ENCODE measurements around the gene GFER. TPM values are rescaled to one million over a fixed set of nuclear protein-coding genes. Genes with fewer than 3 reads are reported as not detected.

GFER gene
- total and polyA plus RNA-seq, 9 of the 15 experiments (the other 6 are each of a cell fraction or from before 2014, with no cell fraction given), result 4.3 to 53.7 (median 19.8) TPM

DNA sequence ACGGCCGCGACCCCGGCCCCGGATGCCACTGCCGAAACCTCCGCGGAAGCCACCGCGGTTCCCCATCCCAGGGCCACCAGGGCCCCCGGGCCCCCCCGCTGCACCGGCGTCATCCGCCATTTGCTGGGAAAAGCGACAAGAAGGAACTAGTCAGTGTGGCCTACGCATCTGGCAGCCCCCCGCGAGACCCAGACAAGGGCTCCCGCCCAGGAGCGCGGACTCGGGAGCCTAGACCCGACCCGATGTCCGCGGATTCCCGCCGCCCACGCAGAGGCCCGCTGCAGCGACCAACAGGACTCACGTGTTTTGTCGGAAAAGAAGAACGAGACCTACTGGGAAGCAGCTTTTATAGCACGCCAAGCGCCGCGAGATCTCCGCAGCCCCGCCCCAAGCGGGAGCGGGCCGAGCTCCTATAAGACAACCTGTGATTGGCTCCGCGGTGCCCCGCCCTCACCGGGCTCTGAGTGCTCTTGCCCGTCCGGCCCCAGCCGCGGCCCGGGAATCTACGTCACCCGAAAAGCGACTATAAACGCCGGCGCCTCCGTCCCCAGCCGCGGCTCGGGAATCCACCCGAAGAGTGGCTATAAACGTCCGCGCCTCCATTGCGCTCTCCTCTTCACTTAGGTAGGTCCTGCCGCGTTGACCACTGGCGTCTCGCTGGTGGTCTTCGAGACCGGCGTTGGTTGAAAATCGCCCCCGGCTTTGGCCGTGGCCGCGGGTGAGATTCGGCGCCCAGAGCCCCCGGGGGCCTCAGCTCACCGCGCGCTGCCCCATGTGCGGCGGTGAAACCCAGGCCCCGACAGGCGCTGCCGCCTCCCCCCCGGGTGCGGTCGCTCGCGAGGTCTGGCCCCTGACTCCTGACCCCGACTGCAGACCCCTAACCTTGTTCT, 19.2 kb upstream of the GFER start, which contains the start of gene RPS2 (continued):
- TF ChIP-seq, protein P1, sequence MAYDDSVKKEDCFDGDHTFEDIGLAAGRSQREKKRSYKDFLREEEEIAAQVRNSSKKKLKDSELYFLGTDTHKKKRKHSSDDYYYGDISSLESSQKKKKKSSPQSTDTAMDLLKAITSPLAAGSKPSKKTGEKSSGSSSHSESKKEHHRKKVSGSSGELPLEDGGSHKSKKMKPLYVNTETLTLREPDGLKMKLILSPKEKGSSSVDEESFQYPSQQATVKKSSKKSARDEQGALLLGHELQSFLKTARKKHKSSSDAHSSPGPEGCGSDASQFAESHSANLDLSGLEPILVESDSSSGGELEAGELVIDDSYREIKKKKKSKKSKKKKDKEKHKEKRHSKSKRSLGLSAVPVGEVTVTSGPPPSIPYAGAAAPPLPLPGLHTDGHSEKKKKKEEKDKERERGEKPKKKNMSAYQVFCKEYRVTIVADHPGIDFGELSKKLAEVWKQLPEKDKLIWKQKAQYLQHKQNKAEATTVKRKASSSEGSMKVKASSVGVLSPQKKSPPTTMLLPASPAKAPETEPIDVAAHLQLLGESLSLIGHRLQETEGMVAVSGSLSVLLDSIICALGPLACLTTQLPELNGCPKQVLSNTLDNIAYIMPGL (CRISPR knock-in tag; IDR thresholded peaks at IDR 0.05), result peak; percentile 9
- TF ChIP-seq RBFOX2 (IDR thresholded peaks at IDR 0.05; ENCODE audit: low read depth, low read length) (peak; percentile 99), ZNF146 (CRISPR knock-in tag; IDR thresholded peaks at IDR 0.05; ENCODE audit: unreplicated experiment) (no peak), ZNF778 (CRISPR knock-in tag; IDR thresholded peaks at IDR 0.05) (no peak), ESRRB (CRISPR knock-in tag; IDR thresholded peaks at IDR 0.05; ENCODE audit: borderline replicate concordance) (0 out of 2 replicates have a peak, but pooled peaks have one; percentile 56), TBL1XR1 (IDR thresholded peaks at IDR 0.05; ENCODE audit: low read length in 2 of 2) (no peak; a peak in 3 of 4 replicates), SMAD4 (CRISPR knock-in tag; conservative IDR thresholded peaks at IDR 0.05) (peak; percentile 53; the same call in 1 of the 2 replicates), SNRNP70 (optimal IDR thresholded peaks at IDR 0.05; ENCODE audit: low read depth, low read length) (no peak), FOXJ3 (CRISPR knock-in tag; IDR thresholded peaks at IDR 0.05) (no peak), HMGN3 (IDR thresholded peaks at IDR 0.05; ENCODE audit: borderline replicate concordance, extremely low read depth, insufficient read length, low read depth, low read length) (peak; percentile 78), ZNF551 (CRISPR knock-in tag; IDR thresholded peaks at IDR 0.05) (no peak), CBX3 (IDR thresholded peaks at IDR 0.05; ENCODE audit: borderline replicate concordance in 1 of 2, low read length in 2 of 2) (no peak)
- TF ChIP-seq, protein P2, sequence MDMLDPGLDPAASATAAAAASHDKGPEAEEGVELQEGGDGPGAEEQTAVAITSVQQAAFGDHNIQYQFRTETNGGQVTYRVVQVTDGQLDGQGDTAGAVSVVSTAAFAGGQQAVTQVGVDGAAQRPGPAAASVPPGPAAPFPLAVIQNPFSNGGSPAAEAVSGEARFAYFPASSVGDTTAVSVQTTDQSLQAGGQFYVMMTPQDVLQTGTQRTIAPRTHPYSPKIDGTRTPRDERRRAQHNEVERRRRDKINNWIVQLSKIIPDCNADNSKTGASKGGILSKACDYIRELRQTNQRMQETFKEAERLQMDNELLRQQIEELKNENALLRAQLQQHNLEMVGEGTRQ (CRISPR knock-in tag; IDR thresholded peaks at IDR 0.05), result no peak
- TF ChIP-seq, protein P3, sequence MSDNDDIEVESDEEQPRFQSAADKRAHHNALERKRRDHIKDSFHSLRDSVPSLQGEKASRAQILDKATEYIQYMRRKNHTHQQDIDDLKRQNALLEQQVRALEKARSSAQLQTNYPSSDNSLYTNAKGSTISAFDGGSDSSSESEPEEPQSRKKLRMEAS (CRISPR knock-in tag; IDR thresholded peaks at IDR 0.05), result peak; percentile 88
- TF ChIP-seq, protein P4, sequence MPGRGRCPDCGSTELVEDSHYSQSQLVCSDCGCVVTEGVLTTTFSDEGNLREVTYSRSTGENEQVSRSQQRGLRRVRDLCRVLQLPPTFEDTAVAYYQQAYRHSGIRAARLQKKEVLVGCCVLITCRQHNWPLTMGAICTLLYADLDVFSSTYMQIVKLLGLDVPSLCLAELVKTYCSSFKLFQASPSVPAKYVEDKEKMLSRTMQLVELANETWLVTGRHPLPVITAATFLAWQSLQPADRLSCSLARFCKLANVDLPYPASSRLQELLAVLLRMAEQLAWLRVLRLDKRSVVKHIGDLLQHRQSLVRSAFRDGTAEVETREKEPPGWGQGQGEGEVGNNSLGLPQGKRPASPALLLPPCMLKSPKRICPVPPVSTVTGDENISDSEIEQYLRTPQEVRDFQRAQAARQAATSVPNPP (IDR thresholded peaks at IDR 0.05; ENCODE audit: borderline replicate concordance, insufficient read depth, insufficient read length), result no peak
- TF ChIP-seq, protein P5, sequence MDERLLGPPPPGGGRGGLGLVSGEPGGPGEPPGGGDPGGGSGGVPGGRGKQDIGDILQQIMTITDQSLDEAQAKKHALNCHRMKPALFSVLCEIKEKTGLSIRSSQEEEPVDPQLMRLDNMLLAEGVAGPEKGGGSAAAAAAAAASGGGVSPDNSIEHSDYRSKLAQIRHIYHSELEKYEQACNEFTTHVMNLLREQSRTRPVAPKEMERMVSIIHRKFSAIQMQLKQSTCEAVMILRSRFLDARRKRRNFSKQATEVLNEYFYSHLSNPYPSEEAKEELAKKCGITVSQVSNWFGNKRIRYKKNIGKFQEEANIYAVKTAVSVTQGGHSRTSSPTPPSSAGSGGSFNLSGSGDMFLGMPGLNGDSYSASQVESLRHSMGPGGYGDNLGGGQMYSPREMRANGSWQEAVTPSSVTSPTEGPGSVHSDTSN (CRISPR knock-in tag; IDR thresholded peaks at IDR 0.05; ENCODE audit: low read depth), result no peak
- TF ChIP-seq, protein P5 (tag; conservative IDR thresholded peaks at IDR 0.05; ENCODE audit: low read depth), result no peak
